ENCODE measurements around the gene DPYSL5. TPM values are rescaled to one million over a fixed set of nuclear protein-coding genes. Genes with fewer than 3 reads are reported as not detected.
A peak's percentile ranks its signal among the peaks of the same experiment; 100 is the strongest.

Gene DPYSL5
- polyA plus RNA-seq, 1 donor from 2014 or later: 111 TPM

- Histone ChIP-seq H3K9me3 (ENCODE audit: low read length) (no peaks in the 10 kb centered on the region), H3K27me3 (ENCODE audit: insufficient read depth, low read depth, low read length) (no peaks in the 10 kb centered on the region), H3K4me2 (ENCODE audit: low read length) (peak overlapping the region; percentile 93), H2AFZ (ENCODE audit: low read depth, low read length) (no peak overlapping the region), H3F3A (ENCODE audit: insufficient read depth, low read length, poor library complexity, severe bottlenecking) (peaks cover 4% of the 10 kb centered on the region), H3K4me3 (ENCODE audit: low read length) (peak overlapping the region; percentile 99), H3K9me2 (ENCODE audit: insufficient read depth, low read length) (no peaks in the 10 kb centered on the region), H3K9ac (ENCODE audit: low read length) (peak overlapping the region; percentile 97), H3K36me3 (ENCODE audit: insufficient read depth, low read length) (no peaks in the 10 kb centered on the region), H3K27ac (ENCODE audit: low read length) (peak overlapping the region; percentile 94), H4K20me1 (ENCODE audit: insufficient read depth) (peaks cover 15% of the 10 kb centered on the region), H3K79me2 (replicated peaks; ENCODE audit: insufficient read depth, low read length) (peaks cover 69% of the 10 kb centered on the region)
- TF ChIP-seq POLR2AphosphoS5 (IDR thresholded peaks at IDR 0.05) (no peak), EP300 (conservative IDR thresholded peaks at IDR 0.05; ENCODE audit: poor library complexity, severe bottlenecking) (no peak), TAF1 (IDR thresholded peaks at IDR 0.05; ENCODE audit: low read depth) (no peak), EZH2 (IDR thresholded peaks at IDR 0.05; ENCODE audit: borderline replicate concordance, insufficient read depth, low read length, poor library complexity, severe bottlenecking) (no peak), SMC3 (conservative IDR thresholded peaks at IDR 0.05; ENCODE audit: poor library complexity) (no peak), RAD21 (conservative IDR thresholded peaks at IDR 0.05) (no peak), MXI1 (conservative IDR thresholded peaks at IDR 0.05; ENCODE audit: poor library complexity, severe bottlenecking) (no peak)
- TF ChIP-seq, protein P1, sequence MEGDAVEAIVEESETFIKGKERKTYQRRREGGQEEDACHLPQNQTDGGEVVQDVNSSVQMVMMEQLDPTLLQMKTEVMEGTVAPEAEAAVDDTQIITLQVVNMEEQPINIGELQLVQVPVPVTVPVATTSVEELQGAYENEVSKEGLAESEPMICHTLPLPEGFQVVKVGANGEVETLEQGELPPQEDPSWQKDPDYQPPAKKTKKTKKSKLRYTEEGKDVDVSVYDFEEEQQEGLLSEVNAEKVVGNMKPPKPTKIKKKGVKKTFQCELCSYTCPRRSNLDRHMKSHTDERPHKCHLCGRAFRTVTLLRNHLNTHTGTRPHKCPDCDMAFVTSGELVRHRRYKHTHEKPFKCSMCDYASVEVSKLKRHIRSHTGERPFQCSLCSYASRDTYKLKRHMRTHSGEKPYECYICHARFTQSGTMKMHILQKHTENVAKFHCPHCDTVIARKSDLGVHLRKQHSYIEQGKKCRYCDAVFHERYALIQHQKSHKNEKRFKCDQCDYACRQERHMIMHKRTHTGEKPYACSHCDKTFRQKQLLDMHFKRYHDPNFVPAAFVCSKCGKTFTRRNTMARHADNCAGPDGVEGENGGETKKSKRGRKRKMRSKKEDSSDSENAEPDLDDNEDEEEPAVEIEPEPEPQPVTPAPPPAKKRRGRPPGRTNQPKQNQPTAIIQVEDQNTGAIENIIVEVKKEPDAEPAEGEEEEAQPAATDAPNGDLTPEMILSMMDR (IDR thresholded peaks at IDR 0.05; ENCODE audit: poor library complexity, severe bottlenecking): no peak
- TF ChIP-seq, protein P2, sequence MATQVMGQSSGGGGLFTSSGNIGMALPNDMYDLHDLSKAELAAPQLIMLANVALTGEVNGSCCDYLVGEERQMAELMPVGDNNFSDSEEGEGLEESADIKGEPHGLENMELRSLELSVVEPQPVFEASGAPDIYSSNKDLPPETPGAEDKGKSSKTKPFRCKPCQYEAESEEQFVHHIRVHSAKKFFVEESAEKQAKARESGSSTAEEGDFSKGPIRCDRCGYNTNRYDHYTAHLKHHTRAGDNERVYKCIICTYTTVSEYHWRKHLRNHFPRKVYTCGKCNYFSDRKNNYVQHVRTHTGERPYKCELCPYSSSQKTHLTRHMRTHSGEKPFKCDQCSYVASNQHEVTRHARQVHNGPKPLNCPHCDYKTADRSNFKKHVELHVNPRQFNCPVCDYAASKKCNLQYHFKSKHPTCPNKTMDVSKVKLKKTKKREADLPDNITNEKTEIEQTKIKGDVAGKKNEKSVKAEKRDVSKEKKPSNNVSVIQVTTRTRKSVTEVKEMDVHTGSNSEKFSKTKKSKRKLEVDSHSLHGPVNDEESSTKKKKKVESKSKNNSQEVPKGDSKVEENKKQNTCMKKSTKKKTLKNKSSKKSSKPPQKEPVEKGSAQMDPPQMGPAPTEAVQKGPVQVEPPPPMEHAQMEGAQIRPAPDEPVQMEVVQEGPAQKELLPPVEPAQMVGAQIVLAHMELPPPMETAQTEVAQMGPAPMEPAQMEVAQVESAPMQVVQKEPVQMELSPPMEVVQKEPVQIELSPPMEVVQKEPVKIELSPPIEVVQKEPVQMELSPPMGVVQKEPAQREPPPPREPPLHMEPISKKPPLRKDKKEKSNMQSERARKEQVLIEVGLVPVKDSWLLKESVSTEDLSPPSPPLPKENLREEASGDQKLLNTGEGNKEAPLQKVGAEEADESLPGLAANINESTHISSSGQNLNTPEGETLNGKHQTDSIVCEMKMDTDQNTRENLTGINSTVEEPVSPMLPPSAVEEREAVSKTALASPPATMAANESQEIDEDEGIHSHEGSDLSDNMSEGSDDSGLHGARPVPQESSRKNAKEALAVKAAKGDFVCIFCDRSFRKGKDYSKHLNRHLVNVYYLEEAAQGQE (IDR thresholded peaks at IDR 0.05; ENCODE audit: borderline replicate concordance): no peak
Measured at GRCh38 chr2:26850000-26850431, 2.1 kb downstream of the DPYSL5 start.

GRCh38 chr2:26850505-26850904 lies 2.6 kb downstream of the DPYSL5 start:
- peaks cover 15% of the 10 kb centered on the region for H4K20me1 ChIP-seq (ENCODE audit: insufficient read depth)
- peak overlapping the region; percentile 94 for H3K27ac ChIP-seq (ENCODE audit: low read length)
- H3K9me2 ChIP-seq (ENCODE audit: insufficient read depth, low read length): no peaks in the 10 kb centered on the region
- peak overlapping the region; percentile 97 for H3K9ac ChIP-seq (ENCODE audit: low read length)
- peaks cover 4% of the 10 kb centered on the region for H3F3A ChIP-seq (ENCODE audit: insufficient read depth, low read length, poor library complexity, severe bottlenecking)
- H3K36me3 ChIP-seq (ENCODE audit: insufficient read depth, low read length): no peaks in the 10 kb centered on the region
- H3K4me2 ChIP-seq (ENCODE audit: low read length): peak overlapping the region; percentile 93
- TF ChIP-seq MXI1 (conservative IDR thresholded peaks at IDR 0.05; ENCODE audit: poor library complexity, severe bottlenecking) (no peak), TAF1 (IDR thresholded peaks at IDR 0.05; ENCODE audit: low read depth) (no peak), POLR2AphosphoS5 (IDR thresholded peaks at IDR 0.05) (no peak), EZH2 (IDR thresholded peaks at IDR 0.05; ENCODE audit: borderline replicate concordance, insufficient read depth, low read length, poor library complexity, severe bottlenecking) (no peak), EP300 (conservative IDR thresholded peaks at IDR 0.05; ENCODE audit: poor library complexity, severe bottlenecking) (no peak), SMC3 (conservative IDR thresholded peaks at IDR 0.05; ENCODE audit: poor library complexity) (no peak), RAD21 (conservative IDR thresholded peaks at IDR 0.05) (no peak)
- TF ChIP-seq, protein P1 (IDR thresholded peaks at IDR 0.05; ENCODE audit: poor library complexity, severe bottlenecking): no peak
- TF ChIP-seq, protein P2 (IDR thresholded peaks at IDR 0.05; ENCODE audit: borderline replicate concordance): no peak
- H2AFZ ChIP-seq (ENCODE audit: low read depth, low read length): no peak overlapping the region
- peak overlapping the region; percentile 99 for H3K4me3 ChIP-seq (ENCODE audit: low read length)
- peaks cover 73% of the 10 kb centered on the region for H3K79me2 ChIP-seq (replicated peaks; ENCODE audit: insufficient read depth, low read length)
- no peaks in the 10 kb centered on the region for H3K9me3 ChIP-seq (ENCODE audit: low read length)
- no peaks in the 10 kb centered on the region for H3K27me3 ChIP-seq (ENCODE audit: insufficient read depth, low read depth, low read length)

Measured in neural cell (in vitro differentiated cells).